ENCODE data around the gene MRPL12. TPM values are rescaled to one million over a fixed set of nuclear protein-coding genes. Genes with fewer than 3 reads are reported as not detected.

MRPL12 gene
- total and polyA plus RNA-seq, 2 donors (not counting 1 experiment from before 2014, with no cell fraction given): 11.2 to 46.8 TPM

DNA sequence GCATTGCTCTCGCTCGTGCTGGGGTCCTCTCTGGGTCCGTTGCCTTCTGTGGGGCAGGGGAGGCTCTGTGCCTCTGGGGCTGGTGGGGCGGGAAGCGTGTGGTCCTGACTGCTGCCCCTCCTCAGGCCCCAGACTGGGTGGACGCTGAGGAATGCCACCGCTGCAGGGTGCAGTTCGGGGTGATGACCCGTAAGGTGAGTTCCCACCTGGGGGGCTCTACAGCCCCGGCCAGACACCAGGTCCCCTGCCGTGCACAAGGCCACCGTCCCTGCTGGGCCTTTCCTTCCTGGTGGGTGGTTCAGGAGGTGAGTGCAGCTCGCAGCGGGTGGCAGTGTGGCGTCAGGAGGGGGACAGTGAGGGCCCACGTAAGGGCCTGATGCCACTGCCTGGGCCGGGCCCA lies 12.6 kb upstream of the MRPL12 start:
- Histone ChIP-seq H3K4me3 (replicated peaks in 1 of 4; ENCODE audit: control extremely low read depth in 1 of 4, insufficient read depth in 1 of 4, low read depth in 3 of 4, low read length in 4 of 4) (no peak overlapping the region), H3K4me1 (ENCODE audit: control insufficient read depth, extremely low read depth, insufficient read depth, low read length) (no peaks in the 10 kb centered on the region), H3K9me3 (ENCODE audit: control insufficient read depth, insufficient read depth, low read depth, low read length) (no peaks in the 10 kb centered on the region), H2AFZ (ENCODE audit: low read length) (no peak overlapping the region), H3K4me2 (ENCODE audit: extremely low read depth, insufficient read depth, low read length) (no peak overlapping the region), H3K36me3 (ENCODE audit: control insufficient read depth, insufficient read depth, low read length) (peaks cover 68% of the 10 kb centered on the region), H3K27me3 (ENCODE audit: control insufficient read depth, insufficient read depth, low read length) (no peaks in the 10 kb centered on the region), H3K9ac (ENCODE audit: insufficient read depth, low read length) (no peak overlapping the region), H4K20me1 (ENCODE audit: control insufficient read depth, extremely low read depth, insufficient read depth, low read length) (no peaks in the 10 kb centered on the region), H3K27ac (ENCODE audit: insufficient read depth, low read length) (no peak overlapping the region), H3K79me2 (ENCODE audit: control insufficient read depth, insufficient read depth, low read length) (peaks cover 51% of the 10 kb centered on the region)
- DNase-seq (ENCODE audit: low read depth in 2 of 2): no peak
- TF ChIP-seq EZH2 (IDR thresholded peaks at IDR 0.05; ENCODE audit: low read length, missing control alignments): no peak
- TF ChIP-seq, protein P1, sequence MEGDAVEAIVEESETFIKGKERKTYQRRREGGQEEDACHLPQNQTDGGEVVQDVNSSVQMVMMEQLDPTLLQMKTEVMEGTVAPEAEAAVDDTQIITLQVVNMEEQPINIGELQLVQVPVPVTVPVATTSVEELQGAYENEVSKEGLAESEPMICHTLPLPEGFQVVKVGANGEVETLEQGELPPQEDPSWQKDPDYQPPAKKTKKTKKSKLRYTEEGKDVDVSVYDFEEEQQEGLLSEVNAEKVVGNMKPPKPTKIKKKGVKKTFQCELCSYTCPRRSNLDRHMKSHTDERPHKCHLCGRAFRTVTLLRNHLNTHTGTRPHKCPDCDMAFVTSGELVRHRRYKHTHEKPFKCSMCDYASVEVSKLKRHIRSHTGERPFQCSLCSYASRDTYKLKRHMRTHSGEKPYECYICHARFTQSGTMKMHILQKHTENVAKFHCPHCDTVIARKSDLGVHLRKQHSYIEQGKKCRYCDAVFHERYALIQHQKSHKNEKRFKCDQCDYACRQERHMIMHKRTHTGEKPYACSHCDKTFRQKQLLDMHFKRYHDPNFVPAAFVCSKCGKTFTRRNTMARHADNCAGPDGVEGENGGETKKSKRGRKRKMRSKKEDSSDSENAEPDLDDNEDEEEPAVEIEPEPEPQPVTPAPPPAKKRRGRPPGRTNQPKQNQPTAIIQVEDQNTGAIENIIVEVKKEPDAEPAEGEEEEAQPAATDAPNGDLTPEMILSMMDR (conservative IDR thresholded peaks at IDR 0.05 in 1 of 2, IDR thresholded peaks at IDR 0.05 in 1 of 2; ENCODE audit: low read depth in 1 of 2, low read length in 2 of 2): no peak

DNA sequence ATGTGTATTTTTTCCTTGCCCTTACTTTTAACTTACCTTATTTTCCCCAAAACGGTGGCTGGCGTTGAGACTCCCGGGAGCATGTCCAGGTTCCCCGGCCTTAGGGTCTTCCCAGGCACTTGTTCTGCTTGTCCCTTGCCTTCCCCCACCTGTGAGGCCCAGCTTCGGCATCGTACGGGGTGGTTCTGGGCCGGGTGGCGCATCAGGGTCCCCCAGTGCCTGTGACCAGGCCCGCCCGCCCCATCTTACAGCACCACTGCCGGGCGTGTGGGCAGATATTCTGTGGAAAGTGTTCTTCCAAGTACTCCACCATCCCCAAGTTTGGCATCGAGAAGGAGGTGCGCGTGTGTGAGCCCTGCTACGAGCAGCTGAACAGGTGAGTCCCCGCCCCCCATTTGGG lies 12.0 kb upstream of the MRPL12 start:
- no peaks in the 10 kb centered on the region for H4K20me1 ChIP-seq (ENCODE audit: control insufficient read depth, extremely low read depth, insufficient read depth, low read length)
- H3K79me2 ChIP-seq (ENCODE audit: control insufficient read depth, insufficient read depth, low read length): peaks cover 44% of the 10 kb centered on the region
- H3K4me1 ChIP-seq (ENCODE audit: control insufficient read depth, extremely low read depth, insufficient read depth, low read length): no peaks in the 10 kb centered on the region
- H3K27me3 ChIP-seq (ENCODE audit: control insufficient read depth, insufficient read depth, low read length): no peaks in the 10 kb centered on the region
- H2AFZ ChIP-seq (ENCODE audit: low read length): no peak overlapping the region
- H3K9me3 ChIP-seq (ENCODE audit: control insufficient read depth, insufficient read depth, low read depth, low read length): no peaks in the 10 kb centered on the region
- no peak overlapping the region for H3K4me3 ChIP-seq (replicated peaks in 1 of 4; ENCODE audit: control extremely low read depth in 1 of 4, insufficient read depth in 1 of 4, low read depth in 3 of 4, low read length in 4 of 4)
- TF ChIP-seq, protein P1 (conservative IDR thresholded peaks at IDR 0.05 in 1 of 2, IDR thresholded peaks at IDR 0.05 in 1 of 2; ENCODE audit: low read depth in 1 of 2, low read length in 2 of 2): no peak
- TF ChIP-seq EZH2 (IDR thresholded peaks at IDR 0.05; ENCODE audit: low read length, missing control alignments): no peak
- DNase-seq (ENCODE audit: low read depth in 2 of 2): no peak
- peaks cover 70% of the 10 kb centered on the region for H3K36me3 ChIP-seq (ENCODE audit: control insufficient read depth, insufficient read depth, low read length)
- no peak overlapping the region for H3K9ac ChIP-seq (ENCODE audit: insufficient read depth, low read length)
- H3K4me2 ChIP-seq (ENCODE audit: extremely low read depth, insufficient read depth, low read length): no peak overlapping the region
- no peak overlapping the region for H3K27ac ChIP-seq (ENCODE audit: insufficient read depth, low read length)

DNA sequence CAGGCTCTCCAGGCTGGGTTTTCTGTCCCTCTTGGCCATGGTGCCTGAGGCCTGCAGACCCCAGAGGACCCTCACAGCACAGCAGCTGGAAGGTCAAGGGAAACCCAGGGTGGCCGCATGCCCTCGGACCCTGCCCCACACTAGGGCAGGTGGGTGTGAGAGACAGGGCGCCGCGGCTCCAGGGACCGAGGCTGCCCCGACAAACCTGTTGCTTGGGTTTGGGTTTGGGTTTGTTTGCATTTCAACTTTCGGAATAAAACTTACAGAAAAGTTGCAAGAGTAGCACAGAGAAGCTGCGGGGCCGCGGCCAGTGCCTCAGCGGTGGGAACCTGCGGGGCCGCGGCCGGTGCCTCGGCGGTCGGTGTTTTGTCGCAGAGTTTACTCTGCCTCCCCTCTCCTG lies 11.6 kb upstream of the MRPL12 start:
- Histone ChIP-seq H2AFZ (ENCODE audit: low read length) (no peak overlapping the region), H3K36me3 (ENCODE audit: control insufficient read depth, insufficient read depth, low read length) (peaks cover 66% of the 10 kb centered on the region), H3K4me3 (replicated peaks in 1 of 4; ENCODE audit: control extremely low read depth in 1 of 4, insufficient read depth in 1 of 4, low read depth in 3 of 4, low read length in 4 of 4) (no peak overlapping the region), H3K4me1 (ENCODE audit: control insufficient read depth, extremely low read depth, insufficient read depth, low read length) (no peaks in the 10 kb centered on the region), H4K20me1 (ENCODE audit: control insufficient read depth, extremely low read depth, insufficient read depth, low read length) (no peaks in the 10 kb centered on the region), H3K9ac (ENCODE audit: insufficient read depth, low read length) (no peak overlapping the region), H3K79me2 (ENCODE audit: control insufficient read depth, insufficient read depth, low read length) (peaks cover 40% of the 10 kb centered on the region), H3K9me3 (ENCODE audit: control insufficient read depth, insufficient read depth, low read depth, low read length) (no peaks in the 10 kb centered on the region), H3K27me3 (ENCODE audit: control insufficient read depth, insufficient read depth, low read length) (no peaks in the 10 kb centered on the region), H3K4me2 (ENCODE audit: extremely low read depth, insufficient read depth, low read length) (no peak overlapping the region), H3K27ac (ENCODE audit: insufficient read depth, low read length) (no peak overlapping the region)
- no peak for DNase-seq (ENCODE audit: low read depth in 2 of 2)
- TF ChIP-seq EZH2 (IDR thresholded peaks at IDR 0.05; ENCODE audit: low read length, missing control alignments): no peak
